Sigmoid colon (tissue), 4 donors: ENCODE results near the gene LCP2.

Source experiments
- CTCF ChIP-seq, 4 experiments: fragments of 450-650 bp in 3 of 4; fragments of 200-600 bp in 1 of 4; IDR thresholded peaks; one replicate each; pipeline ENCODE4 v1.5.1; 2016 to 2019; ENCODE audit warnings: antibody characterized with exemption in 4 of 4, mild to moderate bottlenecking in 3 of 4, moderate library complexity in 2 of 4
- EP300 ChIP-seq, 4 donors: sonication (generic); formaldehyde crosslinking; IDR thresholded peaks; one replicate each; pipeline ENCODE4 v1.6.1; 2017; ENCODE audit warnings: antibody characterized with exemption in 4 of 4
- POLR2A ChIP-seq, 2 donors: fragments of 450-650 bp; IDR thresholded peaks; one replicate each; pipeline ENCODE4 v1.6.1; 2016; ENCODE audit warnings: antibody characterized with exemption in 2 of 2, mild to moderate bottlenecking in 2 of 2, moderate library complexity in 2 of 2
- POLR2AphosphoS5 ChIP-seq, 4 donors: sonication (generic); formaldehyde crosslinking; IDR thresholded peaks; one replicate each; pipeline ENCODE4 v1.6.1; 2017; ENCODE audit warnings: antibody characterized with exemption in 4 of 4

DNA sequence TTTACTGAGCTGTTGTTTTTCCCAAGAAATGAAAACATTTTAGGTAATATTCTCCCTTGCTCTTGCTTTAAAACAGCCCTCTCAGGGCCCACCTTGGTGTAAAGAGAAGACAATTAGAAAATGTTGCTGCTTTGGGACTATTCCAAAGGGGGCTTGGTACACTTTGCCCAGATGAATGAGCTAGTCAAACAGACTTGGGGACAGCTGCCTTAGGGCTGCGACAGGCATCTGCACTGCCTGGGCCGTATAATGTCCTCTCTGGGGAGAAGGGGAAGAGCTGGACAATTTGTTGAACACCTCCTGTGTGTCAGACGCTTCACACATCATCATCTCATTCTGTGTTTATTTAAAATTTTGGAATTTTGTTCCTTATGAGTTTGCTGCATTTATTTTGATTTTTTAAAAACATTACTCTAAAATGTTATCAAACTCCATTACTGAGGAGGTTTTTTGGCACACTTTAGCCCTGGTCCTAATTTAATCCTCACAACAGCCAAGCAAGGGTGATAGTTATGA is 36.0 kb downstream of the LCP2 start:
- TF ChIP-seq CTCF (IDR thresholded peaks at IDR 0.05) (no peak), POLR2A (IDR thresholded peaks at IDR 0.05) (no peak), POLR2AphosphoS5 (IDR thresholded peaks at IDR 0.05) (no peak), EP300 (IDR thresholded peaks at IDR 0.05) (no peak)
